IMR-90 (cell line): ENCODE measurements around the gene ADARB2. TPM values are rescaled to one million over a fixed set of nuclear protein-coding genes. Genes with fewer than 3 reads are reported as not detected.

ENCODE experiments used
- ATAC-seq: fragments of 200-7000 bp; cut with Tn5 transposase; 2 replicates; pipeline ENCODE4 v1.9.1; 2020; ENCODE audit warnings: low read depth, mild to moderate bottlenecking, moderate library complexity
- BruUV-seq: library from RNA; stranded (reverse); fragments of 400-500 nt; replicated peaks from 2 replicates; lab custom pipeline; 2021; lab: Mats Ljungman, UMichigan
- CTCF ChIA-PET: fragments of 300-600 bp; formaldehyde crosslinking; extraction: SDS; loops from one replicate; lab custom pipeline; 2021; ENCODE audit warnings: antibody characterized with exemption; lab: Yijun Ruan, JAX
- POLR2A ChIA-PET: fragments of 300-600 bp; sonication (Branson Sonifier 250); formaldehyde crosslinking; loops from one replicate; lab custom pipeline; 2022; ENCODE audit warnings: antibody characterized with exemption; ENCODE audit not compliant: unreplicated experiment; lab: Charles Lee
- DNase-seq: peaks from one replicate; pipeline ENCODE4 v3.0.0; 2013
- H2AFZ ChIP-seq: replicated peaks from 2 replicates; pipeline ENCODE3; 2013; ENCODE audit warnings: low read length, mild to moderate bottlenecking; ENCODE audit not compliant: poor library complexity
- H2AK5ac ChIP-seq: 2 replicates; pipeline ENCODE4 v1.6.1; 2013; ENCODE audit warnings: low read depth, low read length, inconsistent platforms
- H2AK9ac ChIP-seq: replicated peaks from 2 replicates; pipeline ENCODE3; 2013; ENCODE audit warnings: mild to moderate bottlenecking, low read depth, low read length, moderate library complexity; ENCODE audit not compliant: poor library complexity
- H2BK120ac ChIP-seq: 2 replicates; pipeline ENCODE4 v1.6.1; 2013; ENCODE audit warnings: low read depth, low read length, inconsistent platforms
- H2BK15ac ChIP-seq: 3 replicates; pipeline ENCODE4 v1.6.1; 2013; ENCODE audit warnings: low read depth, low read length, inconsistent platforms
- H2BK20ac ChIP-seq: 2 replicates; pipeline ENCODE4 v1.6.1; 2013; ENCODE audit warnings: low read depth, mild to moderate bottlenecking, inconsistent platforms, low read length, moderate library complexity
- H2BK5ac ChIP-seq: 2 replicates; pipeline ENCODE4 v1.6.1; 2013; ENCODE audit warnings: mild to moderate bottlenecking, low read depth, low read length, inconsistent platforms; ENCODE audit not compliant: poor library complexity, severe bottlenecking
- H3K14ac ChIP-seq: replicated peaks from 2 replicates; pipeline ENCODE4 v1.6.1; 2013; ENCODE audit warnings: low read depth, low read length, inconsistent platforms
- H3K18ac ChIP-seq: 2 replicates; pipeline ENCODE4 v1.6.1; 2013; ENCODE audit warnings: low read depth, low read length, control low read depth
- H3K23ac ChIP-seq: 2 replicates; pipeline ENCODE4 v1.6.1; 2013; ENCODE audit warnings: low read depth, low read length, inconsistent platforms
- H3K27ac ChIP-seq: 2 replicates; pipeline ENCODE4 v1.5.1; 2013; ENCODE audit warnings: mild to moderate bottlenecking, control low read depth, low read length; ENCODE audit not compliant: insufficient read depth
- H3K27me3 ChIP-seq: 2 replicates; pipeline ENCODE4 v1.6.1; 2013; ENCODE audit warnings: low read length; ENCODE audit not compliant: control insufficient read depth, insufficient read depth
- H3K36me3 ChIP-seq: 2 replicates; pipeline ENCODE4 v1.6.1; 2013; ENCODE audit warnings: low read length, mixed read lengths; ENCODE audit not compliant: control insufficient read depth, insufficient read depth
- H3K4ac ChIP-seq: 2 replicates; pipeline ENCODE4 v1.6.1; 2013; ENCODE audit warnings: low read depth, low read length, inconsistent platforms
- H3K4me1 ChIP-seq: 2 replicates; pipeline ENCODE4 v1.6.1; 2013; ENCODE audit warnings: low read length, mixed read lengths; ENCODE audit not compliant: control insufficient read depth, insufficient read depth
- H3K4me2 ChIP-seq: 2 replicates; pipeline ENCODE4 v1.6.1; 2013; ENCODE audit warnings: low read depth, mild to moderate bottlenecking, control low read depth, low read length, moderate library complexity
- H3K4me3 ChIP-seq: 2 replicates; pipeline ENCODE4 v1.5.1; 2013; ENCODE audit warnings: low read depth, mild to moderate bottlenecking, control low read depth, low read length, moderate library complexity; ENCODE audit not compliant: insufficient read depth
- H3K56ac ChIP-seq: 2 replicates; pipeline ENCODE4 v1.6.1; 2013; ENCODE audit warnings: low read length, inconsistent platforms; ENCODE audit not compliant: insufficient read depth; ENCODE audit errors: extremely low read depth
- H3K79me1 ChIP-seq, 2 experiments: 2 replicates each; pipeline ENCODE4 v1.6.1; 2013; ENCODE audit warnings: low read length in 2 of 2, inconsistent platforms in 1 of 2, low read depth in 1 of 2
- H3K9ac ChIP-seq: 2 replicates; pipeline ENCODE4 v1.6.1; 2013; ENCODE audit warnings: low read depth, low read length, control low read depth
- H3K9me1 ChIP-seq: 2 replicates; pipeline ENCODE4 v1.6.1; 2013; ENCODE audit warnings: low read length, inconsistent platforms; ENCODE audit not compliant: insufficient read depth
- H3K9me3 ChIP-seq: 2 replicates; pipeline ENCODE4 v1.6.1; 2013; ENCODE audit warnings: low read length; ENCODE audit not compliant: control insufficient read depth, insufficient read depth
- H4K20me1 ChIP-seq: 2 replicates; pipeline ENCODE4 v1.6.1; 2013; ENCODE audit warnings: low read length, inconsistent platforms; ENCODE audit not compliant: insufficient read depth
- H4K5ac ChIP-seq: 2 replicates; pipeline ENCODE4 v1.6.1; 2013; ENCODE audit warnings: mild to moderate bottlenecking, low read depth, low read length, control low read depth
- H4K8ac ChIP-seq, 2 experiments: 2 replicates each; pipeline ENCODE4 v1.6.1; 2013; ENCODE audit warnings: low read depth in 2 of 2, low read length in 2 of 2, control low read depth in 1 of 2, inconsistent platforms in 1 of 2
- H4K91ac ChIP-seq: 2 replicates; pipeline ENCODE4 v1.6.1; 2013; ENCODE audit warnings: low read depth, low read length, inconsistent platforms; ENCODE audit not compliant: insufficient read depth
- BHLHE40 ChIP-seq: fragments of 150-350 bp; IDR thresholded peaks from 2 replicates; pipeline ENCODE4 v1.6.1; 2016; ENCODE audit warnings: mild to moderate bottlenecking, low read depth, low read length
- CEBPB ChIP-seq: IDR thresholded peaks from 2 replicates; pipeline ENCODE4 v1.6.1; 2012; ENCODE audit warnings: low read depth, low read length, improper control_type of control experiment
- CHD1 ChIP-seq: IDR thresholded peaks from 2 replicates; pipeline ENCODE4 v1.6.1; 2012; ENCODE audit warnings: low read depth, low read length, improper control_type of control experiment
- FOS ChIP-seq: fragments of 150-350 bp; IDR thresholded peaks from 2 replicates; pipeline ENCODE4 v1.6.1; 2016; ENCODE audit warnings: low read depth, low read length
- RFX5 ChIP-seq: IDR thresholded peaks from 2 replicates; pipeline ENCODE4 v1.8.0; 2012; ENCODE audit warnings: low read depth, mild to moderate bottlenecking, low read length, moderate library complexity
- WGBS, 2 experiments: methylation state at CpG; one replicate each; pipeline versions ENCODE4 v1.1.5 to v1.1.7; 2013; ENCODE audit warnings: missing lambda C conversion rate in 2 of 2; ENCODE audit not compliant: insufficient read length in 1 of 2; ENCODE audit errors: extremely low coverage in 2 of 2; 5-methylcytosine and 5-hydroxymethylcytosine counted together
- dilution Hi-C: fragments of 300-500 bp; cut with HindIII; formaldehyde crosslinking; loops from one replicate; pipeline ENCODE4 v1.14.3; 2018; ENCODE audit warnings: low sequenced_read_pairs; ENCODE audit not compliant: unreplicated experiment
- in situ Hi-C: fragments of 300-500 bp; cut with MboI; formaldehyde crosslinking; loops from 3 replicates; pipeline ENCODE4 v1.14.3; 2019; ENCODE audit warnings: low sequenced_read_pairs, inconsistent platforms, mixed read lengths
- intact Hi-C: fragments of 100-400 bp; cut with micrococcal nuclease; formaldehyde crosslinking; loops from 2 replicates; pipeline ENCODE4 v1.10.0; 2022
- polyA plus RNA-seq, 3 experiments: library from polyadenylated mRNA; depleted of rRNA; stranded (reverse); fragments of >200 nt; gene quantifications; 2 replicates each; pipeline ENCODE4 v1.2.3, GENCODE V29; 2012; ENCODE audit warnings: low replicate concordance in 1 of 3
- total RNA-seq: library from RNA; depleted of rRNA; stranded (reverse); fragments of >200 nt; gene quantifications from 2 replicates; pipeline ENCODE4 v1.2.3, GENCODE V29; 2012

The ADARB2 gene
- total and polyA plus RNA-seq, 2 of the 4 experiments (the other 2 are of a cell fraction) = not detected

- no peak overlapping the region for H3K9ac ChIP-seq
- H2AK9ac ChIP-seq = no peak overlapping the region
- H3K4ac ChIP-seq = no peak overlapping the region
- H3K23ac ChIP-seq = no peak overlapping the region
- no peak overlapping the region for H4K5ac ChIP-seq
- WGBS, 2 experiments = 0% methylated on average over 1 of the region's 7 CpGs; no CpG with 5 or more reads in 1 of the 2 experiments
- dilution Hi-C loops (no loop called here), intact Hi-C loops (no loop called here), in situ Hi-C loops (no loop called here)
- no peak for DNase-seq
- ChIA-PET CTCF (no interaction called here), POLR2A (no interaction called here)
- no peaks in the 10 kb centered on the region for H3K79me1 ChIP-seq
- H3K18ac ChIP-seq = no peak overlapping the region
- no peak overlapping the region for H3K4me3 ChIP-seq
- H3K4me2 ChIP-seq = no peak overlapping the region
- H2BK20ac ChIP-seq = no peak overlapping the region
- H4K8ac ChIP-seq = no peak overlapping the region
- no peaks in the 10 kb centered on the region for H4K20me1 ChIP-seq
- no TSS peak for BruUV-seq
- no peaks in the 10 kb centered on the region for H3K27me3 ChIP-seq
- no peak overlapping the region for H2BK120ac ChIP-seq
- H3K27ac ChIP-seq = no peak overlapping the region
- H3K4me1 ChIP-seq = no peaks in the 10 kb centered on the region
- H2AFZ ChIP-seq = no peak overlapping the region
- H2BK5ac ChIP-seq = no peak overlapping the region
- H3K9me3 ChIP-seq = peaks cover 44% of the 10 kb centered on the region
- no peak for ATAC-seq
- H4K91ac ChIP-seq = no peak overlapping the region
- no peak overlapping the region for H2BK15ac ChIP-seq
- no peak overlapping the region for H2AK5ac ChIP-seq
- no peak overlapping the region for H3K14ac ChIP-seq
- TF ChIP-seq FOS (no peak), RFX5 (no peak), CHD1 (no peak), CEBPB (no peak), BHLHE40 (no peak)
- H3K9me1 ChIP-seq = no peaks in the 10 kb centered on the region
- H3K36me3 ChIP-seq = no peaks in the 10 kb centered on the region
- H3K56ac ChIP-seq = no peak overlapping the region
Observed at GRCh38 chr10:1657479-1657878, 79.8 kb downstream of the ADARB2 start.
